Mesenchymal stem cell (in vitro differentiated cells and primary cell): ENCODE data around the gene ZSWIM6.
A peak's percentile ranks its signal among the peaks of the same experiment; 100 is the strongest.

Source experiments
- DNase-seq: peaks from one replicate; pipeline ENCODE4 v3.0.0-alpha.2; 2013
- H2AFZ ChIP-seq: one replicate; pipeline ENCODE4 v1.6.1; 2013; ENCODE audit warnings: low read depth, mild to moderate bottlenecking, control low read depth, inconsistent platforms, low read length, moderate library complexity
- H2AK5ac ChIP-seq: 2 replicates; pipeline ENCODE4 v1.6.1; 2013; ENCODE audit warnings: low read length, moderate library complexity, mild to moderate bottlenecking, inconsistent platforms; ENCODE audit not compliant: severe bottlenecking
- H2BK120ac ChIP-seq: one replicate; pipeline ENCODE4 v1.6.1; 2013; ENCODE audit warnings: low read depth, mild to moderate bottlenecking, inconsistent platforms, low read length, moderate library complexity
- H2BK12ac ChIP-seq, 2 experiments: one replicate each; pipeline ENCODE4 v1.6.1; 2013; ENCODE audit warnings: inconsistent platforms in 2 of 2, low read length in 2 of 2, mild to moderate bottlenecking in 2 of 2, moderate library complexity in 2 of 2, control low read depth in 1 of 2
- H2BK15ac ChIP-seq: one replicate; pipeline ENCODE4 v1.6.1; 2013; ENCODE audit warnings: mild to moderate bottlenecking, low read depth, inconsistent platforms; ENCODE audit not compliant: poor library complexity, severe bottlenecking
- H2BK5ac ChIP-seq: 2 replicates; pipeline ENCODE4 v1.6.1; 2013; ENCODE audit warnings: low read depth, mild to moderate bottlenecking, low read length, control low read depth, inconsistent platforms; ENCODE audit not compliant: poor library complexity, severe bottlenecking
- H3K14ac ChIP-seq, 2 experiments: one replicate each; pipeline ENCODE4 v1.6.1; 2013; ENCODE audit warnings: inconsistent platforms in 2 of 2, low read length in 2 of 2, control low read depth in 1 of 2, mild to moderate bottlenecking in 1 of 2, moderate library complexity in 1 of 2
- H3K18ac ChIP-seq, 2 experiments: one replicate each; pipeline ENCODE4 v1.6.1; 2013; ENCODE audit warnings: inconsistent platforms in 2 of 2, low read length in 2 of 2, control low read depth in 1 of 2, low read depth in 1 of 2, mild to moderate bottlenecking in 1 of 2
- H3K23ac ChIP-seq, 2 experiments: one replicate each; pipeline ENCODE4 v1.6.1; 2013; ENCODE audit warnings: inconsistent platforms in 2 of 2, low read length in 2 of 2, mild to moderate bottlenecking in 2 of 2, moderate library complexity in 2 of 2, control low read depth in 1 of 2
- H3K27ac ChIP-seq: 2 replicates; pipeline ENCODE4 v1.5.1; 2013; ENCODE audit warnings: mild to moderate bottlenecking, moderate library complexity, low read length, control low read depth, inconsistent platforms; ENCODE audit not compliant: poor library complexity, severe bottlenecking
- H3K27me3 ChIP-seq, 2 experiments: 2 replicates each; pipeline versions ENCODE4 v1.6.1 to v1.7.0; 2013; ENCODE audit warnings: low read length in 2 of 2, mild to moderate bottlenecking in 2 of 2, moderate library complexity in 2 of 2, control low read depth in 1 of 2, inconsistent platforms in 1 of 2; ENCODE audit not compliant: control insufficient read depth in 1 of 2, insufficient read depth in 1 of 2
- H3K36me3 ChIP-seq, 2 experiments: 2 replicates each; pipeline versions ENCODE4 v1.6.1 to v1.7.0; 2013; ENCODE audit warnings: low read length in 2 of 2, control low read depth in 1 of 2, inconsistent platforms in 1 of 2, low read depth in 1 of 2, mild to moderate bottlenecking in 1 of 2; ENCODE audit not compliant: insufficient read depth in 2 of 2, control insufficient read depth in 1 of 2
- H3K4ac ChIP-seq, 2 experiments: one replicate each; pipeline ENCODE4 v1.6.1; 2013; ENCODE audit warnings: inconsistent platforms in 2 of 2, low read length in 2 of 2, mild to moderate bottlenecking in 2 of 2, moderate library complexity in 2 of 2, control low read depth in 1 of 2, low read depth in 1 of 2
- H3K4me1 ChIP-seq: 2 replicates; pipeline ENCODE4 v1.6.1; 2013; ENCODE audit warnings: low read depth, low read length, control low read depth; ENCODE audit not compliant: control insufficient read depth, insufficient read depth
- H3K4me2 ChIP-seq: 2 replicates; pipeline ENCODE4 v1.6.1; 2013; ENCODE audit warnings: low read length, mild to moderate bottlenecking, inconsistent platforms; ENCODE audit not compliant: poor library complexity, severe bottlenecking
- H3K4me3 ChIP-seq, 2 experiments: 2 replicates each; pipeline versions ENCODE4 v1.5.1 to v1.7.0; 2013; ENCODE audit warnings: low read length in 2 of 2, mild to moderate bottlenecking in 2 of 2, control low read depth in 1 of 2, low read depth in 1 of 2; ENCODE audit not compliant: insufficient read depth in 1 of 2
- H3K79me1 ChIP-seq: replicated peaks from 2 replicates; pipeline ENCODE4 v1.6.1; 2013; ENCODE audit warnings: mild to moderate bottlenecking, control low read depth, low read length, inconsistent platforms; ENCODE audit not compliant: poor library complexity, severe bottlenecking
- H3K9ac ChIP-seq: 2 replicates; pipeline ENCODE4 v1.7.0; 2013; ENCODE audit warnings: mild to moderate bottlenecking, low read length, moderate library complexity
- H3K9me3 ChIP-seq: 2 replicates; pipeline ENCODE4 v1.7.0; 2013; ENCODE audit warnings: mild to moderate bottlenecking, low read length; ENCODE audit not compliant: control insufficient read depth
- H4K8ac ChIP-seq: one replicate; pipeline ENCODE4 v1.6.1; 2013; ENCODE audit warnings: inconsistent platforms, mild to moderate bottlenecking, low read length, moderate library complexity
- H4K91ac ChIP-seq: one replicate; pipeline ENCODE4 v1.6.1; 2013; ENCODE audit warnings: mild to moderate bottlenecking, low read length, inconsistent platforms
- WGBS: methylation state at CpG from one replicate; pipeline ENCODE4 v1.1.7; 2013; ENCODE audit warnings: mixed read lengths; 5-methylcytosine and 5-hydroxymethylcytosine counted together

Gene ZSWIM6

GRCh38 chr5:61401726-61402125 is 69.7 kb downstream of the ZSWIM6 start:
- Histone ChIP-seq H2AFZ (no peak overlapping the region), H3K4ac (no peak overlapping the region), H3K4me2 (no peak overlapping the region), H3K36me3 (peaks cover 0 to 3% of the 10 kb centered on the region in 2 experiments), H2BK12ac (no peak overlapping the region), H3K4me1 (no peaks in the 10 kb centered on the region), H3K27me3 (no peaks in the 10 kb centered on the region), H3K27ac (no peak overlapping the region), H3K9me3 (no peaks in the 10 kb centered on the region), H3K79me1 (peaks cover 16% of the 10 kb centered on the region), H4K8ac (no peak overlapping the region), H2BK15ac (no peak overlapping the region), H4K91ac (no peak overlapping the region), H2BK5ac (no peak overlapping the region), H2AK5ac (no peak overlapping the region), H3K9ac (no peak overlapping the region), H3K18ac (no peak overlapping the region), H2BK120ac (no peak overlapping the region), H3K14ac (no peak overlapping the region), H3K23ac (no peak overlapping the region), H3K4me3 (no peak overlapping the region)
- peak; percentile 28 for DNase-seq

GRCh38 chr5:61402244-61402823 is 70.3 kb downstream of the ZSWIM6 start:
- H3K4me3 ChIP-seq, result no peak overlapping the region
- H3K79me1 ChIP-seq, result peaks cover 16% of the 10 kb centered on the region
- H2BK15ac ChIP-seq, result no peak overlapping the region
- H3K23ac ChIP-seq, result no peak overlapping the region
- H3K9me3 ChIP-seq, result no peaks in the 10 kb centered on the region
- H3K4me1 ChIP-seq, result no peaks in the 10 kb centered on the region
- no peak overlapping the region for H4K91ac ChIP-seq
- H3K27ac ChIP-seq, result no peak overlapping the region
- no peak overlapping the region for H2BK12ac ChIP-seq
- no peak for DNase-seq
- no peak overlapping the region for H2AK5ac ChIP-seq
- H2BK120ac ChIP-seq, result no peak overlapping the region
- no peak overlapping the region for H3K9ac ChIP-seq
- H2BK5ac ChIP-seq, result no peak overlapping the region
- H2AFZ ChIP-seq, result no peak overlapping the region
- no peak overlapping the region for H3K4me2 ChIP-seq
- H3K36me3 ChIP-seq, result peaks cover 0 to 3% of the 10 kb centered on the region in 2 experiments
- no peak overlapping the region for H3K4ac ChIP-seq
- H4K8ac ChIP-seq, result no peak overlapping the region
- H3K18ac ChIP-seq, result no peak overlapping the region
- no peak overlapping the region for H3K14ac ChIP-seq
- H3K27me3 ChIP-seq, result no peaks in the 10 kb centered on the region

GRCh38 chr5:61402970-61403900 is 71.2 kb downstream of the ZSWIM6 start:
- Histone ChIP-seq H2BK120ac (no peak overlapping the region), H2AK5ac (peak overlapping the region; percentile 65), H2AFZ (no peak overlapping the region), H3K18ac (no peak overlapping the region), H3K36me3 (peaks cover 0 to 3% of the 10 kb centered on the region in 2 experiments), H3K79me1 (peaks cover 16% of the 10 kb centered on the region), H2BK12ac (no peak overlapping the region), H3K9ac (no peak overlapping the region), H3K4me3 (no peak overlapping the region), H3K27ac (no peak overlapping the region), H4K8ac (no peak overlapping the region), H2BK15ac (no peak overlapping the region), H3K9me3 (no peaks in the 10 kb centered on the region), H3K27me3 (no peaks in the 10 kb centered on the region), H3K4me2 (no peak overlapping the region), H2BK5ac (no peak overlapping the region), H3K14ac (no peak overlapping the region), H3K23ac (no peak overlapping the region), H3K4me1 (no peaks in the 10 kb centered on the region), H3K4ac (no peak overlapping the region), H4K91ac (no peak overlapping the region)
- DNase-seq, result no peak
- 94% methylated on average over 4 of the region's 4 CpGs for WGBS

- H3K36me3 ChIP-seq, result no peaks in the 10 kb centered on the region
Observed at GRCh38 chr5:61405511-61406295, 73.6 kb downstream of the ZSWIM6 start.

More at GRCh38 chr5:61405511-61406295, 73.6 kb downstream of the ZSWIM6 start:
- Histone ChIP-seq H2AK5ac (no peak overlapping the region), H3K4me3 (no peak overlapping the region), H2BK120ac (no peak overlapping the region), H3K79me1 (peaks cover 12% of the 10 kb centered on the region), H4K8ac (no peak overlapping the region), H3K4me2 (no peak overlapping the region), H3K27me3 (no peaks in the 10 kb centered on the region), H3K23ac (no peak overlapping the region), H3K18ac (no peak overlapping the region), H3K27ac (no peak overlapping the region), H4K91ac (no peak overlapping the region), H3K9ac (no peak overlapping the region), H2AFZ (no peak overlapping the region), H3K9me3 (no peaks in the 10 kb centered on the region), H3K14ac (no peak overlapping the region), H2BK12ac (no peak overlapping the region), H2BK5ac (no peak overlapping the region), H3K4ac (no peak overlapping the region), H2BK15ac (no peak overlapping the region), H3K4me1 (peaks cover 2% of the 10 kb centered on the region)
- no peak for DNase-seq
